HL-60/S4 treated with phorbol 12-myristate 13-acetate at 8.2 ng/mL for 4 days and 3 days (cell line): ENCODE measurements around the gene KRTAP21-3.
"Not testable (repeated sequence)": the region's sequence is repeated elsewhere in the genome, so short reads cannot be mapped to it uniquely, and the experiment has no call there.

Experiments used
- in situ Hi-C: fragments of 300-500 bp; cut with MboI; formaldehyde crosslinking; loops from 2 replicates; pipeline ENCODE4 v1.15.0; 2022; ENCODE audit warnings: low sequenced_read_pairs

The KRTAP21-3 gene, protein sequence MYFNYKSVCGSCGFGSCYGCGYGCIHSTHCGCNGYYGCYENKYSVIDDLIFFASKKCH

DNA sequence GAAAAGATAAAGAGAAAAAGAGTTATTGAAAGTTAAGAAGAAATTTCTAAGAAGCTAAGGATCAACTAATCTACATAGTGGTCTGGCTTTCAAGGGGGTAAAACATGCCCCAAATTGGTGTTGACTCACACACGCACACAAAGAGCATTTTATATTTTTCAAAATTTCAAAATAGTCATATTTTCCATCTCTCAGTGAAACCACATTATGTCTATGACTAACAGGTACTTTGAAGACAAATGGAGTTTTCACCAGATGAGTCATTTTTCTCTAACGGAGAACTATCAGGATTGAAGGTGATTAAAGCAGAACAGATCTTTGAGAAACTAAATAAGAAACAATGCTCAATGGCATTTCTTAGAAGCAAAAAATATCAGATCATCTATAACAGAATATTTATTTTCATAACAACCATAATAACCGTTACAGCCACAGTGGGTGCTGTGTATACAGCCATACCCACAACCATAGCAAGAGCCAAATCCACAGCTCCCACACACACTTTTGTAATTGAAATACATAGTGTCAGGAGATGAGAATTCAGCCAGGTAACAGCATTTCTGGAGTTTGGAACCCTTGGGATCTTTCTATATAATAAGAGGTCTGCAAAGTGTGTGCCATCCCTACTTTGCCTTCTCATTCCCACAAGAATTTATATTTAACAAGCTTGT lies at the start of gene KRTAP21-3:
KRTAP21-3 (minus strand) TSS at position 539 of the 671 bp plus-strand sequence; CDS start at position 521, 18 bp downstream.
- in situ Hi-C loops = no loop called here

DNA sequence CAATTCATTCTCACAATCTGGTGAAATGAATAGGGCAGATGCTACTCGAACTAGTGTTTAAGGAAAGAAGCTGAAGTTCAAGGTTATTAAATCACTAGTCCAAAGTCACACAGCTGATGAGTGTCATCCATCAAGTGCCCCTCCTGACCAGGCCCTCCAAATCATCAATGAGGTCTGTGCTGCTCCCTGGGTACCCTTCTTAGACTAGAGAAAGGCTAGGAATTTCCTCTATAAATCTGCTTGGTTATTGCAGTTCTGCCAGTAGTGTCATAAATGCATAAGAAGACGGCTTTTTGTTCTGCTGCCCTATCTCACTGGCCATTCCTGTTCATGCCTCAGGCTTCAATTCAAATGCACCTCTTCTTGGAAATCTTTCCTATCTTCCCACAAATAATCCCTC lies 42.2 kb upstream of the KRTAP21-3 start:
- in situ Hi-C loops = no loop called here

DNA sequence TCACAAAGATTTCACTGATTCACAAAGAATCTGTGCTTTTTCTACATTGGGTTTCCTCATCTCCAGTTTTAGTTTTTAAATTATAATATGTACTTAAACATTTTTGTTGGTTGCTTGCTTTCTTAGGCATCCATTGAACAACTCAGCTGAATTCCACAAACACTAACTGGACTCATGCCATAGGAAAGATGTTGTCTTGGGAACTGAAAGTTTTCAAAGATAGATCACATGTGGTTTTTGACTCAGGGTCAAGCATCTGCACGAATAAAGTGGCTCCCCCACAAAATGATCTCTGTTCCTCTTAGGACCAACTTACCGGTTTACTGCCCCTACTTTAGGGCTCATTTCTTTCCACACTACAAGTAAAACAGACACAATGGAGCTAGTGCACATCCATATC lies 39.7 kb upstream of the KRTAP21-3 start:
- in situ Hi-C loops = no loop called here

DNA sequence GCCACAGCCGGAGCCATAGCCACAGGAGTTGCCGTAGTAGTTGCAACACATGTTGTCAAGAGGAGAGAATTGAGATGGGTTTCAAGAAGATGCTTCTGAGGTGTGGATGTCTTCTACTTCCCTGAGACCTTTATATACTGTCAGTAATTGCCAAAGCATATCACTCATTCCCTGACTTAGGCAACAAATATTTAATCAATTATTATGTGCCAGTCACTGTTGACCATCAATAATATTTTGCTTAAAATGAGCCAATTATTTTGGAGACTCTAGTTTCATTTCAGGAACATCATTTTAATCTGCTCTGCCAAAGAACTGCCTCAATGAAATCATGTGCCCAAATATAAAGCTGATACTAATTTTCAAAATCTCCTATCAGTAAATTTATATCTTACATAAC lies 36.8 kb upstream of the KRTAP21-3 start, which contains the start of gene KRTAP21-1:
KRTAP21-1 (minus strand) TSS at position 101 of the 400 bp plus-strand sequence; CDS start at position 51, 50 bp downstream.
- in situ Hi-C loops = not testable (repeated sequence)

DNA sequence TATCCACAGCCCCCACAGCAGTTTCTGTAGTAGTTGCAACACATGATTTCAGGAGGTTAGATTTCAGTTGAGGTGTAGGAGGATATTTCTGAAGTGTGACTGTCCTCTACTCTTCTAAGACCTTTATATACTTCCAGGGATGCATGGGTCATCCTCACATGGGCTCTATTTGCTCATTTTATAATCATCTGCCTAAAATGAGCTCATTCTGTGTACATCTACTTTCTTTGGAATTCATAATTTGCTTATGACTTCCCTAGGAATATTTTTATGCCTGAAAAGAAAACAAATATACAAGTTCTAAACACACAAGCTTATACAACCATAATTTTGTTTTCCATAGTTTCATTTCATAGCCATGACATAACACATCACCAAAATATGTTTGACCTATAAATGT lies 28.6 kb upstream of the KRTAP21-3 start, which contains the start of gene KRTAP21-2:
KRTAP21-2 (minus strand) TSS at position 101 of the 400 bp plus-strand sequence; CDS start at position 44, 57 bp downstream.
- in situ Hi-C loops = no loop called here

DNA sequence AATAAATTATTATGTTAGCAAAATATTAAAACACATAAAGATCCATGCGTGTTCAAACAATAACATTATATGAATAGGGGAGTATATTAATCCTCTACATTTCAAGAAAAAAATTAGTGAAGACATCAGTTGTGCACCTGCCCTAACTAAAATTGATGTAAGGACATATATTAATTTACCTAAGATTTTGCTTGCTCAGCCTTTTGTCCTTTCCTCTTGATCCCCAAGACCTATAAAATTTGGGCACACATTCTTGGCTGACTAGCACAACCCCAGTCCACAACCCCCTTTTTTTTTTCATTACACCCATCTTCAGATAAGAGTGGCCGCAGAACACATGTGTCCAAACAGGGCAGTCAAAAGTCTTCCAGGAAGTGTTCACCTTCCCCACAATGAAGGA lies 21.9 kb upstream of the KRTAP21-3 start:
- in situ Hi-C loops = no loop called here

DNA sequence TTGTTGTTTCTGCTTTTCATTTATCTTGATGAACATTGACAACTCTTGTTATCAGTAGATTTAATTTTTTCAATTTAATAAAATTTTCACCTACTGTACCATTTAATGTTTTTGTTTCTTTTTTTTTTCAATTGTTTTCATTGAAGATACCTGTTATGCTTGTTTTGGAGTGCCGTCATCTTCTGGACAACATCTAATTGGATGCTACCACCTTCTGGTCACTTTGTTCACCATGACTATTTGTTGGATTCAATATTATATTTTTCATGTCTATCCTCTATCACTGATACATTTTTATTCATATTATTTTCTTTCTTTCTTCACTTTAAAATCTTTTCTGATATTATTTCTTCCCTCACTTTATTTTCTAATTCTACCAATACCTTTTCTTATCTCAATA lies 14.4 kb upstream of the KRTAP21-3 start:
- in situ Hi-C loops = no loop called here

DNA sequence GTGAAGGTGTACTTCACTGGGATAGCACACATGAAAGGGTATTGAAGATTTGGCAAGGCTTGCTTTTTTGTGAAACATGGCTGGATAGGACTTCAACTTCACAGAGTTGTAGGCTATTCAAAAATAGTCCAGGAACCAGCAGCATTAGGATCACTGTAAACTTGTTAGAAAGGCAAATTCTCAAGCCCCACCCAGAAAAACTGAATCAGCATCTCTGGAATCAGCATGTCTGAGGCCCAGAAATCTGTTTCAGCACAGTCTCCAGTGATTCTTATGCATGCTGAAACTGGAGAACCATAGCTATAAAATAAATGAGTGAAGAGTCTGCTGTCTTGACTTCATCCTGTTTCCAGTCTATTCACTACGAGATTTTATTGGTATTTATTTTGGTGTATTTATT lies 8.1 kb upstream of the KRTAP21-3 start:
- in situ Hi-C loops = no loop called here

DNA sequence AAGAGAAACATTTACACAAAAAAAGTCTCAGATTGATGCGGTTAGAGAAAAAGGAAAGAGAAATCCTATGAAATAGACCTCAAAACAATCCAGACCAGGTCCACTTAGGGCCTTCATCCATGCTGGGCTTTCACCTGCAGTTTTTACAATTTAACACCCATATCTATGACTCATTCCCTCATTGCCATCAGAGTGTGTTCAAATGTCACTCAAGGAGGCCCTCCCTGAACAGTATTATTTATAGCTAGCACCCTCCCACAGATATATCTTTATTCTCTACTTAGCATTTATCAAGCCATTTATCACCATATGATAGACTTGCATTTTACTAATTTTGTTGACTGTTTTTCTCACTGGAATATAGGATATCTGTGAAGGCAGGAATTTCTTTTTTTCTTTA lies 824 bp upstream of the KRTAP21-3 start:
- in situ Hi-C loops = no loop called here

DNA sequence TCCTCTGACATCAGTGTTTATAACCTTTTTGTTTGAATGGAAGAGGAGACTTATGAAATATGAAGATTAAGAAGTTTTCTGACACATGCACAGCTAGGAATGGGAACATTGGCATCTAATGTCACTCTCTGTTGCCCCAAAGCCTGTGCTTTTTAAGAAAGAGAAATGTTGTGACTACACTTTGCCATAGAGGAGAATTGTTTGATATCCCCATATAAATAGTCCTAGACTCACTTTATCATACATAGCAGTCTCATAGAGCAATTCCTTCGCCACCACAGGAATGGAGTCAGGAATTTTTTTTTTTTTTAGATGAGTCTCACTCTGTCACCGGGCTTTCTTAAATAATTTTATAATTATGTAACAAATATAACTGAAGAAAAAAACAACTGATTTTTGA lies 1.5 kb downstream of the KRTAP21-3 start:
- in situ Hi-C loops = no loop called here

DNA sequence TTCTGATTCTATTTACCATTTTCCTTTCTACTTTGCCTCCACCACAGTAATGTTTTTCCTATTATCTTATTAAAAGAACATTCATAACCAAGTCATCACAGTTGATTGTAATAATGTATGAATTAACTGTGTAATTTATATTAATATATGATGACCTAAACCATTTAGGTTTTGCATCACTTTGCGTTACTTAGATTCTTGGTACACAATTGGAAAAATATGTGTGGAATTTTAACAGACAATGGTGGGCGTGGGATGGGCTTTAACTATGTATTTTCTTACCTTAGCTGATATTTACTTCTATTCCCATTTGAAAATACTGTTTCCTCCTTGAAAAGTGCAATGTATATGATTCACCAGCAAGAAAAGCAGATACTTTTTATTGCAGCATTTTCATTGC lies 3.6 kb downstream of the KRTAP21-3 start:
- in situ Hi-C loops = no loop called here

DNA sequence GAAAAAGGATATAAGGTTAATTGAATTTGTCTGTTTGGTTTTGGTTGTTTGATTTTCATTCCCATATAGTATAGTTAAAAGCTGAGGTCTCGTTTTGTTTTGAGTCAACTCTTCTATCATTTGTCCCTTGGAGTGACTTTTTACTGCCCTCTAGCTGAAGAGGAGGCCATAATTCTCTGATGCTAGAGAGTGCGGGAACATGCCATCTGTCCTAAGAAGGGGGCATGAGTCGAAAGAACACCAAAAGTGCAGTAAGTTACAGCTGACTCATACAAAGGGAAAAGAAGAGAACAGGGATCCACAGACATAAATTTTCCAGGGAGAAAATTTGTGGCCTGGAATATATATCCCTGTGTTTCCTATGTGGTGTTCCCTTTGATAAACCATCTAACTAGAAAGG lies 4.1 kb downstream of the KRTAP21-3 start:
- in situ Hi-C loops = no loop called here

DNA sequence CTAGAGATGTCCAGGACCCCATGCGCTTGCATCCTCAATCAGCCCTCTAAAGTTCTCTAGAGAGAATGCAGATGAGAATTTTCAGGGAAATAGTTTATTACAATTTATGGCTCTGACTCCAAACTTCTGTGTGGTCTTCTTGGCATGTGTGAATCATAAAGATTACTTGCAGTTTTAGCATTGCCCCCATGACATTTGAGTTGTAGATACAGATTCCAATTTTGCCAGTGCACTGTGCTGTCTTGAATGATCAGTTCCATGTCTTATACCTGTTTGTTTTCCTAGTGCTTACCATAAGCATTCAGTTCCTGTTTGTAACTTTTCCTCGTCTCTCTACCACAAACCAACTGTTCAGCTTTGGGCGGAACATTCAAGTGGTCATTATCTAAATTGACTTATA lies 4.8 kb downstream of the KRTAP21-3 start:
- in situ Hi-C loops = no loop called here

DNA sequence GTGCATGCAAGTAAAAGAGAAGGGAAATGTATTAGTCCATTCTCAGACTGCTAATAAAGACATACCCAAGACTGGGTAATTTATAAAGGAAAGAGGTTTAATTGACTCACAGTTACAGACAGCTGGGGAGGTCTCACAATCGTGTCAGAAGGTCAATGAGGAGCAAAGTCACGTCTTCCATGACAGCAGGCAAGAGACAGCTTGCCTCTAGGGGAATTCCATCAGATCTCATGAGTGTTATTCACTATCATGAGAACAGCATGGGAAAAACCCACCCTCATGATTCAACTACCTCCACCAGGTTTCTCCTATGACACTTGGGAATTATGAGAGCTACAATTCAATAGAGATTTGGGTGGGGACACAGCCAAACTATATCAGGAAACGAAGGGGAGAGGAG lies 8.1 kb downstream of the KRTAP21-3 start:
- in situ Hi-C loops = no loop called here

DNA sequence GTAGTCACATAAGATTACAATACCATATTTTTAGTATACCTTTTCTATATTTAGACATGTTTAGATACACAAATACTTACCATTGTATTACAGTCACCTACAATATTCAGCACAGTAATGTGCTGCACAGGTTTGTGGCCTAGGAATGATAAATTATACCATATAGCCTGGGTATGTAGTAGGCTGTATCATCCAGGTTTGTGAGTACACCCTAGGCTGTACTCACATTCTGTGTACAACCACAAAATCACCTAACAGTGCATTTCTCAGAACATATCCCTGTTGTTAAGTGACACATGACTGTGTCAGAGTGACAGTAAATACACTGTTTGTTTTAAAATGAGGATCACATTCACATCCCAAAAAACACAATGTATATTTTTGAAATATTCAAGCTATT lies 11.2 kb downstream of the KRTAP21-3 start:
- in situ Hi-C loops = no loop called here

DNA sequence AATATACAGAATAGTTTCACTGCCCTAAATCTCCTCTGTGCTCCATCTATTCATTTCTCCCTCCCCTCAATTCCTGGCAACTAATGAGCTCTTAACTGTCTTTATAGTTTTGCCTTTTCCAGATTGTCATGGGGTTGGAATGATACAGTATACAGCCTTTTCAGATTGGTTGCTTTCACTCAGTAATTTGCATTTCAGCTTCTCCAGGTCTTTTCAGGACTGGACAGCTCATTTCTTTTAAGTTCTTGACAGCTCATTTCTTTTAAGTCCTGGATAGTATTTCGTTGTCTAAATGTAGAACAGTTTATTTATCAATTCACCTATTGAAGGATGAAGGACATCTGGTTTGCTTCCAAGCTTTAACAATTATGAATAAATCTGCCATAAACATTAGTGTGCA lies 22.6 kb downstream of the KRTAP21-3 start:
- in situ Hi-C loops = no loop called here

DNA sequence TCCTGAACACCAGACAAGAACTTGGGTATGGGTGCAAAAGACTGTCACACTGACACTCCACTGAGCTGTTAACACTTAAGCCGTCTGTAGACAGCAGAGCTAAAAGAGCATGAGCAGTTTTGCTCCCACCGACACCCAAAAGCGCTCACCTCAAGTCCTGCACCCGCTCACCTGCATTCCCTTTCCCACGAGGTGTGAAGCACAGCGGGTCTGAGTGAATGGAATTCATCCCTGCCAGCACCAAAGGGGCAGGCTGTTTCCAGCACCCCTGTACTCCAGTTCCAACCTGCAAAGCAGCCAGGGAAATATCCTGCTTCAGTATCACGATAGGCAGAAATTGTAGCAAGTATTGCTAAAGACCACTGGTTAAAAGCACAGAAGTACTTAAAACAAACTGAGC lies 28.8 kb downstream of the KRTAP21-3 start:
- in situ Hi-C loops = no loop called here

DNA sequence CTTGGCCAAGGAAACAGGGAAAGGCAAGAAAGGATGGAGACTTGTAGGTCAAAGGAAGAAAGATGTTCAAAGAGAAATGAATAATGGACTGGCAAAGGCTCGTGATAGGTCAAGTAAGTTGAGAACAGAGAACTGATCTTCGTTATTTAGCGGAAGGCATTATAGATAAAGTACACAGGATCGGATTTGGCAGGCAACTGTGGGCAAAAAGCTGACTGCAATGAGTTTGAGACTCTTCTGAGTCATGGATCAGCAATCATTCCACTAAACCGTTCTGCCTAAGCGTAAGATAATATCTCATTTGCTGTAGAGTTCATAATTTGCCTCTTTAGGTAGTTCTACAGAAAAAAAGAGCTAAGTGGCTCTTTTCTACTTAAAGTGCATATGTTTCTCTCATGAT lies 34.1 kb downstream of the KRTAP21-3 start:
- in situ Hi-C loops = no loop called here

DNA sequence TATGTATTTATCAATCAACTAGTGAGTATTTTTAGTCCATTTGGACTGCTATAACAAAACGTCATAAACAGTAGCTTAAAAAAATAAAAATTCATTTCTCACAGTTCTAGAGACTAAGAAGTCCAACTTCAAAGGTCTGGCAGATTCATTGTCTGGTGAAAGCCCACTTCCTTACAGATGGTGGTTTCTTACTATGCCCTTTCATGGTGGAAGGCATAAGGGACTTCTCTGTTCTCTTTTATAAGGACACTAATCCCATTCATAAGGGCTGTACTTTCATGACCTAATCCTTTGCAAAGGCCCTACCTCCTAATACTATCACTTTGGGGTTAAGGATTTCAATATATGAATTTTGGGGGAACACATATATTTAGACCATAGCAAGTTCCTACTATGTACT lies 38.0 kb downstream of the KRTAP21-3 start:
- in situ Hi-C loops = no loop called here

DNA sequence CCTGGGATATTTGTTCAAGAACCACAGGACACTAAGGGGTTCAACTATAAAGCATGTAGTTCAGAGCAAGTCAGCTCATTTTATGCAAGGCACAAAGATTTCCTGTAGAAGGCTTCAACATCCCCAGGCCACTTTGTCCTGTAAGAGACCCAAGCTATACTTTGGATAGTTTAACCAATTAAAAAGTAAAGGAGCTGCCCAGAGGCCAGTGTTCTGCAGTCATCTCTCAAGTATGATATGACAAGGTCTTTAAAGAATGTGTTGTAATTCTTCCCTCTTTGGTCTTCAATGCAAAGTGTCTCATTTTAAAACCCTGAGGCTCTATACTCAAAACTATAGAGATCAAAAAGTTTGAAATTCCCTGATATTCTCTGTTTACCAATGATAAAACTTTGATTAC lies 41.8 kb downstream of the KRTAP21-3 start:
- in situ Hi-C loops = no loop called here

DNA sequence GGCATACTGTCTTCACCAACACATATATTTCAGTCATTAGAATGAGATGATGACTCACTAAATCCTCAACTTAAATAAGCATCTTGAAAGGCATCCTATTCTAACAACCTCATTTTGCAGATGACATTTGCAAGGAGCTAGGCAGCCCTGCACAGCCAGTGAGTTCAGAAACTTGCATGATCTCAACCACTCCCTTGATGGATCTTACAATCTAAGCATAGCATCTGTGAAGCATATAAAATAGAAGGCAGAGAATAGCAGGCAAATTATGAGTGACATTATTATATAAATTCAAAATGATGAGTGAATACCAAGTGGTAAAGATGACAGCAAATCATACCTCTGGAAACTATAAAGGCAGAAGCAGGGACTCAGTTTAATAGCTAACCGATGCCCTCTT lies 44.3 kb downstream of the KRTAP21-3 start:
- in situ Hi-C loops = no loop called here

DNA sequence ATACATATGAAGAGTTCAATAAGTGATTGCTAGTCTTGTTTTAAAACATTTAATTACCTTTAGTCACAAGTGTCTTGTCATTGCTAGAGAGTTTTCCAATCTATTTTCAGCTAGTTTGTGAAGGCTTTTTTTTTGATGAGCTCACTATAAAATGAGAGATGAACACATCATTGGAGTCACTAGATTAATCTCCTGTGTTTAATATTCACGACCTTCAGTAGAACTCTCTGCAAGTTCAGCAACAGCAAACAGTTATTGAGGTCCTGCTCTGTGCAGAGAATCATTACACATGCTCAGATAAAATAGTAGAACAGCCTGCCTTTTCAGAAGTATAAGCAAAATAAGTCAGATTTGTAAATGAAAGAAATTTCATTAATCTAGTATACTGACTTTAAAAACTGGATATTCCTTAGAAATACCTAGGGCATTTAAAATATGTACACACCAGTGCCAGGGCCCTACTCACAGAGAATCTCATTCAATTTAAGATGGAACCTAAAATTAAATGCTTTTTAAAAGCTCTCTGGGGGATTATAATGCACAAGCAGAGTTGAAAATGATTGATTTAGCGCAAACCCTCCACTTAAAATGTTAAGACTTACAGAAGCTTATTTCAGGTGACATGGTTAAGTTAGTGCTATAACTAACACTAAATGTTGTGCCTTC lies 45.5 kb downstream of the KRTAP21-3 start:
- in situ Hi-C loops = no loop called here
